Fibroblast of pulmonary artery (primary cell): ENCODE measurements around the gene PRTN3.
A peak's percentile ranks its signal among the peaks of the same experiment; 100 is the strongest.
"Not testable (repeated sequence)": the region's sequence is repeated elsewhere in the genome, so short reads cannot be mapped to it uniquely, and the experiment has no call there.

Experiments used
- DNase-seq: peaks from one replicate; pipeline ENCODE4 v3.0.0-alpha.2; 2010; ENCODE audit warnings: low read depth
- H3K4me3 ChIP-seq: replicated peaks from 2 replicates; pipeline ENCODE4 v1.5.1; 2011; ENCODE audit warnings: low read depth, mild to moderate bottlenecking, control low read depth, low read length, moderate library complexity
- CTCF ChIP-seq: IDR thresholded peaks from 2 replicates; pipeline ENCODE4 v1.5.1; 2011; ENCODE audit warnings: mild to moderate bottlenecking, control low read depth, low read length, inconsistent platforms; ENCODE audit errors: missing control alignments

Gene PRTN3

DNA sequence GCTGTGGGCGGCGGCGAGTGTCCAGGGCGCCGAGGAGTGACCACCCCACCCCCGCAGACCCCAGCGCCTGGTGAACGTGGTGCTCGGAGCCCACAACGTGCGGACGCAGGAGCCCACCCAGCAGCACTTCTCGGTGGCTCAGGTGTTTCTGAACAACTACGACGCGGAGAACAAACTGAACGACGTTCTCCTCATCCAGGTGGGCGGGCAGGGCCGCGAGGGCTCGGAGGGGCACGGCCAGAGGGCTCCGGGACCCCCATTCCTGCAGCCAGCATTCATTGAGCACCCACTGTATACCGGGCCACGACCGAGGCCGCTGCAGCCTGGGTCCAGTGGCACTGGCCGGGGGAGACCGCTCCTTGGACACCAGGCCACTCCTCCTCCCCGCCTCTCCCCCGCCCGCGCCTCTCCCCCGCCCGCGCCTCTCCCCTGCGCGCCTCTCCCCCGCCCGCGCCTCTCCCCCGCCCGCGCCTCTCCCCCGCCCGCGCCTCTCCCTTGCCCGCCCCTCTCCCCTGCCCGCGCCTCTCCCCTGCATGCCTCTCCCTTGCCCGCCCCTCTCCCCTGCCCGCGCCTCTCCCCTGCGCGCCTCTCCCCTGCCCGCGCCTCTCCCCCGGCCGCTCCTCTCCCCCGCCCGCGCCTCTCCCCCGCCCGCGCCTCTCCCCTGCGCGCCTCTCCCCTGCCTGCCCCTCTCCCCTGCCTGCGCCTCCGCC, 3.2 kb downstream of the PRTN3 start:
- DNase-seq: no peak
- H3K4me3 ChIP-seq: no peak overlapping the region
- TF ChIP-seq CTCF: no peak

DNA sequence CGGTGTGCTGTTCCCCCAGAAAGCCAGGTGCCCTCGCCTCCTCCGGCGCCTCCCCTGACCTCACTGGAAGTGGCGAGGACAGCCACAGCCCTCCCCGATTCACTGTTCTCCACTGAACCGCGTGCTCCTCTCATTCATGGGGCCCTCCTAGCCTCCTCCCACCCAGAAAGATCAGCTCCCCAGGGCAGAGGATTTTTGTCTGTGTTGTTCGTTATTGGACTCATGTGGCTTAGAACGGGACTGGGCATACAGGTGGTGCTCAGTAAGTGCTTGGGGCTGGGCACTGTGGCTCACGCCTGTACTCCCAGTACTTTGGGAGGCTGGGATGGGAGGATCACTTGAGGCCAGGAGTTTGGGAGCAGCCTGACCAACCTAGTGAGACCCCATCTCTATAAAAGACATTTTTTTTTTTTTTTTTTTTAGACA, 3.8 kb downstream of the PRTN3 start:
- TF ChIP-seq CTCF: no peak
- H3K4me3 ChIP-seq: no peak overlapping the region
- no peak for DNase-seq

DNA sequence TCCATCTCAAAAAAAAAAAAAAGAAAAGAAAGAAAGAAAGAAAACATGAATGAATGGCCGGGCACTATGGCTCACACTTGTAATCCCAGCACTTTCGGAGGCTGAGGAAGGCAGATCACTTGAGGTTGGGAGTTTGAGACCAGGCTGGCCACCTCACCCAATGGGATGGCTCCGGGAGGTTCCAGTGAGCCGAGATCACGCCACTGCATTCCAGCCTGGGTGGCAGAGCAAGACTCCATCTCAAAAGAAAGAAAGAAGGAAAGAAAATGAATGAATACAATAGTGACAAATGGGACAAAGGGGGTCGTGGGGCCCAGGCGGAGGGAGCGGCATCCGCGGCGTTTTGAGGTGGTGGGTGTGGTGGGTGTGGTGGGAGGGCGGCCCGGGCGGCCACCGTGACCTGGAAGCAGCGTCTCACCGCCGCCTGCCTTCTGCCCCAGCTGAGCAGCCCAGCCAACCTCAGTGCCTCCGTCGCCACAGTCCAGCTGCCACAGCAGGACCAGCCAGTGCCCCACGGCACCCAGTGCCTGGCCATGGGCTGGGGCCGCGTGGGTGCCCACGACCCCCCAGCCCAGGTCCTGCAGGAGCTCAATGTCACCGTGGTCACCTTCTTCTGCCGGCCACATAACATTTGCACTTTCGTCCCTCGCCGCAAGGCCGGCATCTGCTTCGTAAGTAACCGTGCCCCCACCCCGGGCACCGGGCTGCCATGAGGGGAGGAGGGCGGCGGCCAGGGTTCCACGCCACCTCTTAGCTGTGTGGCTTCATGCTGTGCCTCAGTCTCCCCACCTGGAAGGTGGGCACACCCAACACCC, 5.1 kb downstream of the PRTN3 start:
- no peak for DNase-seq
- TF ChIP-seq CTCF: no peak
- no peak overlapping the region for H3K4me3 ChIP-seq

DNA sequence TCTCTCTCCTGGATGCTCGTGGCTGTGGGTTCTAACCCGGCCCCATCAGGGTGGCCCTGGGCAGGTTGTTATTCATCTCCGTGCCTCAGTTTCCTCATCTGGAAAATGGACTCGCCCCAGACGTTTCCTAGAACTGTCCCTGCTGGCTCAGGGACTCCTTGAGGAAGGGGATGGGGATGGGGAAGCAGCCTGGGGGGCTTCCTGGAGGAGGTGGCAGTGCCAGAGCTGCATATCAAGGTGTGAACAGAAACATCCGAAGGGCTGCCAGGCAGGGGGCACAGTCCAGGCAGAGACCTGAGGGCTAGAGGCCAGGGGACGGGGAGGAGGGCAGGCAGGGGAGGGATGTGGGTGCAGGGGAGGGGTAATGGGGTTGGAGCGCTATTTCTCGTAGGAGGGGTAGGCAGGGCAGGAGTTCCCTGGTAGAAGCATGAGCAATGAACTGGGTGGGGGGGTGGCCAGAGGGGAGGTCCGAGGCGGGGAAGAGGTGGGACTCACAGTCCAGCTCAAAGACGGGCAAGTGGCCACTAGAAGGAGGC, 7.7 kb downstream of the PRTN3 start:
- no peak for TF ChIP-seq CTCF
- no peak overlapping the region for H3K4me3 ChIP-seq
- no peak for DNase-seq

- DNase-seq, H3K4me3 ChIP-seq: not testable (repeated sequence)
Measured at GRCh38 chr19:849195-849594, 8.4 kb downstream of the PRTN3 start.

GRCh38 chr19:850221-850978, 9.6 kb downstream of the PRTN3 start:
- TF ChIP-seq CTCF: no peak
- DNase-seq: peak; percentile 98
- H3K4me3 ChIP-seq: peak overlapping the region; percentile 22

GRCh38 chr19:850979-851335, 10.2 kb downstream of the PRTN3 start:
- DNase-seq: no peak
- H3K4me3 ChIP-seq: peak overlapping the region; percentile 22
- TF ChIP-seq CTCF: no peak
